SK-N-SH (cell line): Measurements from ENCODE around the gene IGF1R. TPM values are rescaled to one million over a fixed set of nuclear protein-coding genes. Genes with fewer than 3 reads are reported as not detected.

ENCODE experiments used
- CTCF ChIA-PET: fragments of 300-600, 350-600 bp; formaldehyde crosslinking; extraction: SDS; loops from one replicate; lab custom pipeline; 2021; lab: Yijun Ruan, JAX
- POLR2A ChIA-PET: fragments of 350-600 bp; sonication (Branson Sonifier 250); formaldehyde crosslinking; extraction: SDS; loops from one replicate; lab custom pipeline; 2020; ENCODE audit warnings: antibody characterized with exemption, inconsistent platforms; lab: Yijun Ruan, JAX
- DNase-seq: peaks from one replicate; pipeline ENCODE4 v3.0.0; 2012
- H2AFZ ChIP-seq: fragments of 200-600 bp; sonication (generic); 2 replicates; pipeline ENCODE4 v1.8.1; 2016; ENCODE audit warnings: antibody characterized with exemption, mild to moderate bottlenecking, low read depth
- H3F3A ChIP-seq: fragments of 200-600 bp; sonication (generic); replicated peaks from 2 replicates; pipeline ENCODE3; 2016; ENCODE audit warnings: antibody characterized with exemption, mild to moderate bottlenecking; ENCODE audit not compliant: insufficient read depth
- H3K27ac ChIP-seq, 2 experiments: fragments of 200-500 bp in 1 of 2; fragments of 200-600 bp in 1 of 2; sonication (Bioruptor generic) in 1 of 2; sonication (generic), shearing (Covaris generic) in 1 of 2; 2 replicates each; pipeline versions ENCODE4 v1.5.1 to v1.6.1; 2014 to 2016; ENCODE audit warnings: low read depth in 2 of 2, inconsistent platforms in 1 of 2, low read length in 1 of 2, mild to moderate bottlenecking in 1 of 2, mixed read lengths in 1 of 2
- H3K27me3 ChIP-seq: fragments of 200-600 bp; sonication (generic), shearing (Covaris generic); 2 replicates; pipeline ENCODE4 v1.6.1; 2016; ENCODE audit warnings: mixed run types; ENCODE audit not compliant: insufficient read depth
- H3K36me3 ChIP-seq, 2 experiments: fragments of 200-500 bp in 1 of 2; fragments of 200-600 bp in 1 of 2; sonication (Bioruptor generic) in 1 of 2; sonication (generic) in 1 of 2; replicated peaks in 1 of 2; 2 replicates each; pipeline versions ENCODE3 to v1.5.1; 2014 to 2016; ENCODE audit warnings: low read length in 1 of 2, mild to moderate bottlenecking in 1 of 2; ENCODE audit not compliant: insufficient read depth in 2 of 2, control insufficient read depth in 1 of 2
- H3K4me1 ChIP-seq, 2 experiments: fragments of 200-500 bp in 1 of 2; fragments of 200-600 bp in 1 of 2; sonication (Bioruptor generic) in 1 of 2; sonication (generic), shearing (Covaris generic) in 1 of 2; 2 replicates each; pipeline versions ENCODE4 v1.5.1 to v1.6.1; 2014 to 2016; ENCODE audit warnings: low read depth in 1 of 2, low read length in 1 of 2, mixed run types in 1 of 2; ENCODE audit not compliant: insufficient read depth in 2 of 2, control insufficient read depth in 1 of 2
- H3K4me2 ChIP-seq: fragments of 200-600 bp; sonication (generic), shearing (Covaris generic); 2 replicates; pipeline ENCODE4 v1.6.1; 2017; ENCODE audit warnings: mixed run types
- H3K4me3 ChIP-seq, 2 experiments: fragments of 200-500 bp in 1 of 2; fragments of 200-600 bp in 1 of 2; sonication (Bioruptor generic) in 1 of 2; sonication (generic), shearing (Covaris generic) in 1 of 2; 2 replicates each; pipeline versions ENCODE4 v1.5.1 to v1.8.1; 2014 to 2016; ENCODE audit warnings: low read depth in 2 of 2, inconsistent platforms in 1 of 2, low read length in 1 of 2, mild to moderate bottlenecking in 1 of 2, mixed read lengths in 1 of 2, moderate library complexity in 1 of 2
- H3K79me2 ChIP-seq: fragments of 200-600 bp; sonication (generic); 2 replicates; pipeline ENCODE4 v1.8.1; 2017; ENCODE audit warnings: mild to moderate bottlenecking; ENCODE audit not compliant: insufficient read depth
- H3K9ac ChIP-seq: fragments of 200-600 bp; sonication (generic); 2 replicates; pipeline ENCODE4 v1.6.1; 2017; ENCODE audit warnings: mixed run types
- H3K9me2 ChIP-seq: fragments of 200-600 bp; sonication (generic); 2 replicates; pipeline ENCODE4 v1.6.1; 2017; ENCODE audit warnings: mixed run types
- H3K9me3 ChIP-seq: fragments of 200-600 bp; sonication (generic); 2 replicates; pipeline ENCODE4 v1.6.1; 2017; ENCODE audit warnings: mixed run types, mild to moderate bottlenecking, moderate library complexity
- H4K20me1 ChIP-seq: fragments of 200-600 bp; sonication (generic); 2 replicates; pipeline ENCODE4 v1.6.1; 2017; ENCODE audit warnings: mild to moderate bottlenecking, mixed run types; ENCODE audit not compliant: insufficient read depth
- ELF1 ChIP-seq: IDR thresholded peaks from 2 replicates; pipeline ENCODE4 v1.4.0; 2012
- FOSL2 ChIP-seq: IDR thresholded peaks from 2 replicates; pipeline ENCODE4 v1.4.0; 2012; ENCODE audit warnings: low read depth, mild to moderate bottlenecking, moderate library complexity, borderline replicate concordance
- GATA2 ChIP-seq: sonication (generic); formaldehyde crosslinking; IDR thresholded peaks from 2 replicates; pipeline ENCODE4 v1.5.0; 2020; ENCODE audit warnings: mild to moderate bottlenecking, missing genetic modification reagents
- IRF3 ChIP-seq: fragments of 150-350 bp; IDR thresholded peaks from 2 replicates; pipeline ENCODE4 v1.6.1; 2016; ENCODE audit warnings: mild to moderate bottlenecking, low read depth, low read length
- NFIC ChIP-seq: IDR thresholded peaks from 2 replicates; pipeline ENCODE4 v1.4.0; 2012; ENCODE audit warnings: borderline replicate concordance
- NRF1 ChIP-seq: IDR thresholded peaks from 2 replicates; pipeline ENCODE4 v1.6.1; 2012; ENCODE audit warnings: low read depth, mild to moderate bottlenecking, low read length
- PBX3 ChIP-seq: IDR thresholded peaks from 2 replicates; pipeline ENCODE4; 2012
- RCOR1 ChIP-seq: fragments of 150-350 bp; IDR thresholded peaks from 2 replicates; pipeline ENCODE4 v1.6.1; 2017; ENCODE audit warnings: antibody characterized with exemption, low read length
- REST ChIP-seq: IDR thresholded peaks from 2 replicates; pipeline ENCODE4 v1.6.1; 2012; ENCODE audit warnings: mild to moderate bottlenecking, low read depth, low read length, moderate library complexity
- RFX5 ChIP-seq: IDR thresholded peaks from 2 replicates; pipeline ENCODE4 v1.6.1; 2012; ENCODE audit warnings: mild to moderate bottlenecking, improper control_type of control experiment, low read length
- SMC3 ChIP-seq: IDR thresholded peaks from 2 replicates; pipeline ENCODE4 v1.6.1; 2012; ENCODE audit warnings: low read depth, low read length, improper control_type of control experiment
- USF2 ChIP-seq: fragments of 150-350 bp; IDR thresholded peaks from 2 replicates; pipeline ENCODE4 v1.6.1; 2017; ENCODE audit warnings: antibody characterized with exemption, low read length, low read depth, borderline replicate concordance
- WGBS: methylation state at CpG from one replicate; pipeline ENCODE4 v1.1.6; 2017; ENCODE audit warnings: low lambda C conversion rate; 5-methylcytosine and 5-hydroxymethylcytosine counted together
- polyA plus RNA-seq, 3 experiments: library from polyadenylated mRNA; depleted of rRNA; stranded (reverse); fragments of >200 nt; gene quantifications; 2 replicates each; pipeline ENCODE4 v1.2.3, GENCODE V29; 2012
- TF ChIP-seq, protein P1 (sequence below): IDR thresholded peaks from 2 replicates; pipeline ENCODE4 v1.4.0; 2012; ENCODE audit warnings: low read depth
- TF ChIP-seq, protein P2 (sequence below): IDR thresholded peaks from 2 replicates; pipeline ENCODE4 v1.4.0; 2012; ENCODE audit warnings: low read depth, borderline replicate concordance
- TF ChIP-seq, protein P3 (sequence below): fragments of 200-600 bp; sonication (generic); IDR thresholded peaks from 2 replicates; pipeline ENCODE4 v1.6.1; 2017; ENCODE audit warnings: antibody characterized with exemption, mild to moderate bottlenecking, moderate library complexity

IGF1R gene
- polyA plus RNA-seq, 1 of the 3 experiments (the other 2 are of a cell fraction): 9.5 TPM

- H3K9me2 ChIP-seq: no peaks in the 10 kb centered on the region
- H3K27ac ChIP-seq: no peak overlapping the region
- no peak for DNase-seq
- H4K20me1 ChIP-seq: no peaks in the 10 kb centered on the region
- CTCF ChIA-PET: no interaction called here
- H3F3A ChIP-seq: no peaks in the 10 kb centered on the region
- H3K79me2 ChIP-seq: no peaks in the 10 kb centered on the region
- H3K4me3 ChIP-seq: no peak overlapping the region
- H3K36me3 ChIP-seq: no peaks in the 10 kb centered on the region
- H3K4me2 ChIP-seq: no peak overlapping the region
- H3K9me3 ChIP-seq: no peaks in the 10 kb centered on the region
- no peaks in the 10 kb centered on the region for H3K4me1 ChIP-seq
- POLR2A ChIA-PET: no interaction called here
- TF ChIP-seq USF2 (no peak), RFX5 (no peak), GATA2 (CRISPR knock-in tag) (no peak), ELF1 (no peak), PBX3 (no peak)
- TF ChIP-seq, protein P1, sequence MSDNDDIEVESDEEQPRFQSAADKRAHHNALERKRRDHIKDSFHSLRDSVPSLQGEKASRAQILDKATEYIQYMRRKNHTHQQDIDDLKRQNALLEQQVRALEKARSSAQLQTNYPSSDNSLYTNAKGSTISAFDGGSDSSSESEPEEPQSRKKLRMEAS: no peak
- TF ChIP-seq, all 33 proteins: peak for 0
- WGBS: 83% methylated on average over 3 of the region's 3 CpGs
- Histone ChIP-seq H3K27me3 (no peaks in the 10 kb centered on the region), H3K9ac (no peak overlapping the region), H2AFZ (no peak overlapping the region)
Measured at GRCh38 chr15:98978153-98978552, 329.8 kb downstream of the IGF1R start.

GRCh38 chr15:98980899-98981228, 332.5 kb downstream of the IGF1R start:
- Histone ChIP-seq H2AFZ (no peak overlapping the region), H3K27me3 (no peaks in the 10 kb centered on the region), H3F3A (peaks cover 3% of the 10 kb centered on the region), H3K27ac (no peak overlapping the region), H3K79me2 (no peaks in the 10 kb centered on the region), H3K4me2 (no peak overlapping the region), H3K36me3 (no peaks in the 10 kb centered on the region), H3K4me1 (no peaks in the 10 kb centered on the region), H3K4me3 (no peak overlapping the region), H3K9me3 (no peaks in the 10 kb centered on the region), H4K20me1 (no peaks in the 10 kb centered on the region), H3K9me2 (no peaks in the 10 kb centered on the region), H3K9ac (no peak overlapping the region)
- DNase-seq: no peak
- CTCF ChIA-PET: no interaction called here
- POLR2A ChIA-PET: no interaction called here
- WGBS: 90% methylated on average over 4 of the region's 4 CpGs
- TF ChIP-seq NFIC: no peak
- TF ChIP-seq, protein P2, sequence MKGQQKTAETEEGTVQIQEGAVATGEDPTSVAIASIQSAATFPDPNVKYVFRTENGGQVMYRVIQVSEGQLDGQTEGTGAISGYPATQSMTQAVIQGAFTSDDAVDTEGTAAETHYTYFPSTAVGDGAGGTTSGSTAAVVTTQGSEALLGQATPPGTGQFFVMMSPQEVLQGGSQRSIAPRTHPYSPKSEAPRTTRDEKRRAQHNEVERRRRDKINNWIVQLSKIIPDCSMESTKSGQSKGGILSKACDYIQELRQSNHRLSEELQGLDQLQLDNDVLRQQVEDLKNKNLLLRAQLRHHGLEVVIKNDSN: no peak
- TF ChIP-seq IRF3: no peak
- TF ChIP-seq RCOR1: no peak
- TF ChIP-seq PBX3: no peak
- TF ChIP-seq, protein P3, sequence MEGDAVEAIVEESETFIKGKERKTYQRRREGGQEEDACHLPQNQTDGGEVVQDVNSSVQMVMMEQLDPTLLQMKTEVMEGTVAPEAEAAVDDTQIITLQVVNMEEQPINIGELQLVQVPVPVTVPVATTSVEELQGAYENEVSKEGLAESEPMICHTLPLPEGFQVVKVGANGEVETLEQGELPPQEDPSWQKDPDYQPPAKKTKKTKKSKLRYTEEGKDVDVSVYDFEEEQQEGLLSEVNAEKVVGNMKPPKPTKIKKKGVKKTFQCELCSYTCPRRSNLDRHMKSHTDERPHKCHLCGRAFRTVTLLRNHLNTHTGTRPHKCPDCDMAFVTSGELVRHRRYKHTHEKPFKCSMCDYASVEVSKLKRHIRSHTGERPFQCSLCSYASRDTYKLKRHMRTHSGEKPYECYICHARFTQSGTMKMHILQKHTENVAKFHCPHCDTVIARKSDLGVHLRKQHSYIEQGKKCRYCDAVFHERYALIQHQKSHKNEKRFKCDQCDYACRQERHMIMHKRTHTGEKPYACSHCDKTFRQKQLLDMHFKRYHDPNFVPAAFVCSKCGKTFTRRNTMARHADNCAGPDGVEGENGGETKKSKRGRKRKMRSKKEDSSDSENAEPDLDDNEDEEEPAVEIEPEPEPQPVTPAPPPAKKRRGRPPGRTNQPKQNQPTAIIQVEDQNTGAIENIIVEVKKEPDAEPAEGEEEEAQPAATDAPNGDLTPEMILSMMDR: no peak
- TF ChIP-seq USF2: no peak
- TF ChIP-seq NRF1: no peak
- TF ChIP-seq SMC3: no peak
- no peak for TF ChIP-seq FOSL2
- no peak for TF ChIP-seq REST
